ENCODE results near the gene DSCAM.

DNA sequence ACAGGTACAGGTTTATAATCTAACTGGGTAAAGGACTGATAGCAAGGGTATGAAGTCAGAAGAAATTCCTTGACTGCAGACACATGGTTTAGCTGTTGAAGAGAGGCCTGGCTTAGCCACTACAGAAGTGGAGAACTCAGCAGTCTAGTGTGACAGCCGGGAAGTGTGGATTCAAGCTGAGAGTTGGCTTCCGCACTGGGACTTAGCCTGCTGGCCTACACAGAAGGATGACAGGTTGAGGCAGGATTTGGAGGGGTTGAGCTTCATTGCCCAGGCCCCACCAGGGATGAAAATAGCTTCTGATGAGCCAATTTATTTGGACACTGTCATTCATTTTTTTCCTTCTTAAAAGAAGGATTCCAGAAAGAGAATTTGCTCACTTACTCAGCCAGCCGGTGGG is 695.3 kb downstream of the DSCAM start:
- no peak for TF ChIP-seq POLR2A (IDR thresholded peaks at IDR 0.05)
- TF ChIP-seq, protein P1, sequence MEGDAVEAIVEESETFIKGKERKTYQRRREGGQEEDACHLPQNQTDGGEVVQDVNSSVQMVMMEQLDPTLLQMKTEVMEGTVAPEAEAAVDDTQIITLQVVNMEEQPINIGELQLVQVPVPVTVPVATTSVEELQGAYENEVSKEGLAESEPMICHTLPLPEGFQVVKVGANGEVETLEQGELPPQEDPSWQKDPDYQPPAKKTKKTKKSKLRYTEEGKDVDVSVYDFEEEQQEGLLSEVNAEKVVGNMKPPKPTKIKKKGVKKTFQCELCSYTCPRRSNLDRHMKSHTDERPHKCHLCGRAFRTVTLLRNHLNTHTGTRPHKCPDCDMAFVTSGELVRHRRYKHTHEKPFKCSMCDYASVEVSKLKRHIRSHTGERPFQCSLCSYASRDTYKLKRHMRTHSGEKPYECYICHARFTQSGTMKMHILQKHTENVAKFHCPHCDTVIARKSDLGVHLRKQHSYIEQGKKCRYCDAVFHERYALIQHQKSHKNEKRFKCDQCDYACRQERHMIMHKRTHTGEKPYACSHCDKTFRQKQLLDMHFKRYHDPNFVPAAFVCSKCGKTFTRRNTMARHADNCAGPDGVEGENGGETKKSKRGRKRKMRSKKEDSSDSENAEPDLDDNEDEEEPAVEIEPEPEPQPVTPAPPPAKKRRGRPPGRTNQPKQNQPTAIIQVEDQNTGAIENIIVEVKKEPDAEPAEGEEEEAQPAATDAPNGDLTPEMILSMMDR (IDR thresholded peaks at IDR 0.05) = no peak
